ENCODE results near the gene MYO3A.

The MYO3A gene

GRCh38 chr10:26243351-26243720 is 309.3 kb downstream of the MYO3A start:
- Histone ChIP-seq H2AFZ (ENCODE audit: low read length) (no peak overlapping the region), H3K27ac (ENCODE audit: low read depth, low read length, poor library complexity, severe bottlenecking) (no peak overlapping the region), H3K4me2 (ENCODE audit: low read length) (no peak overlapping the region), H3K36me3 (ENCODE audit: insufficient read depth, low read length) (no peaks in the 10 kb centered on the region), H3K9ac (ENCODE audit: low read length) (no peak overlapping the region), H3F3A (ENCODE audit: insufficient read depth, low read length) (no peaks in the 10 kb centered on the region), H3K79me2 (ENCODE audit: insufficient read depth, low read length) (no peaks in the 10 kb centered on the region), H3K9me2 (ENCODE audit: low read depth, low read length) (no peaks in the 10 kb centered on the region), H3K4me1 (ENCODE audit: insufficient read depth, low read length, severe bottlenecking) (no peaks in the 10 kb centered on the region), H3K27me3 (ENCODE audit: insufficient read depth, low read length) (no peaks in the 10 kb centered on the region), H3K4me3 (ENCODE audit: low read depth, low read length, poor library complexity, severe bottlenecking) (no peak overlapping the region), H3K9me3 (ENCODE audit: low read length) (no peaks in the 10 kb centered on the region), H4K20me1 (ENCODE audit: insufficient read depth, low read length) (no peaks in the 10 kb centered on the region)
- TF ChIP-seq EZH2 (IDR thresholded peaks at IDR 0.05; ENCODE audit: borderline replicate concordance, low read length), result no peak
- no peak for TF ChIP-seq CTCF (IDR thresholded peaks at IDR 0.05; ENCODE audit: low read length)

DNA sequence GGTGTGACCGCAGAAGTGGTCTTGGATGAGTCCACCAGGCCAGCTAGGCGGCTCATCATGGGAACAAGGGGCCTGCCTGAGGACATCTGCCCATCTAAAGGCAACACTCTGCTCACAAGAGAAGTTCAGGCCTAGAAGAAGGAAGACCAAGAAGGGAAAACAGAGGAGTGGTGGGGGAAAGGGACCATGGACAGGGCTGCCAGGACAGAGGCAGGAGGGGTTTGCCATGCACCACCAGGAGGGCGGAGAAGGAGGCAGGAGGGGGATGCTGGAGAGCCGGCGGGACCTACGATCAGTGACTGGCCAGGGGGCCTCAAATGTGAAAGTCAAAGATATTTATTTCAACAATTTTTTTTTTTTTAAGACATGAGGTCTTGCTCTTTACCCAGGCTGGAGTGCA is 315.7 kb downstream of the MYO3A start:
- H3K79me2 ChIP-seq (ENCODE audit: insufficient read depth, low read length), result no peaks in the 10 kb centered on the region
- H3K27ac ChIP-seq (ENCODE audit: low read depth, low read length, poor library complexity, severe bottlenecking), result no peak overlapping the region
- no peaks in the 10 kb centered on the region; the same call in 1 of the 2 replicates for H3K27me3 ChIP-seq (ENCODE audit: insufficient read depth, low read length)
- no peak overlapping the region for H3K4me3 ChIP-seq (ENCODE audit: low read depth, low read length, poor library complexity, severe bottlenecking)
- no peak overlapping the region for H3K9ac ChIP-seq (ENCODE audit: low read length)
- no peaks in the 10 kb centered on the region for H3K4me1 ChIP-seq (ENCODE audit: insufficient read depth, low read length, severe bottlenecking)
- no peak for TF ChIP-seq CTCF (IDR thresholded peaks at IDR 0.05; ENCODE audit: low read length)
- no peak for TF ChIP-seq EZH2 (IDR thresholded peaks at IDR 0.05; ENCODE audit: borderline replicate concordance, low read length)
- no peak overlapping the region for H2AFZ ChIP-seq (ENCODE audit: low read length)
- H4K20me1 ChIP-seq (ENCODE audit: insufficient read depth, low read length), result no peaks in the 10 kb centered on the region
- no peaks in the 10 kb centered on the region for H3K36me3 ChIP-seq (ENCODE audit: insufficient read depth, low read length)
- H3K9me2 ChIP-seq (ENCODE audit: low read depth, low read length), result no peaks in the 10 kb centered on the region; the same call in 1 of the 2 replicates
- H3K9me3 ChIP-seq (ENCODE audit: low read length), result no peaks in the 10 kb centered on the region
- H3K4me2 ChIP-seq (ENCODE audit: low read length), result no peak overlapping the region
- no peaks in the 10 kb centered on the region for H3F3A ChIP-seq (ENCODE audit: insufficient read depth, low read length)

- no peaks in the 10 kb centered on the region for H3K9me3 ChIP-seq (ENCODE audit: low read length)
- H3K4me3 ChIP-seq (ENCODE audit: low read depth, low read length, poor library complexity, severe bottlenecking), result no peak overlapping the region
- H3K36me3 ChIP-seq (ENCODE audit: insufficient read depth, low read length), result no peaks in the 10 kb centered on the region
- H3F3A ChIP-seq (ENCODE audit: insufficient read depth, low read length), result no peaks in the 10 kb centered on the region
- H3K4me2 ChIP-seq (ENCODE audit: low read length), result no peak overlapping the region
- no peak overlapping the region for H3K27ac ChIP-seq (ENCODE audit: low read depth, low read length, poor library complexity, severe bottlenecking)
- no peaks in the 10 kb centered on the region; the same call in 1 of the 2 replicates for H3K27me3 ChIP-seq (ENCODE audit: insufficient read depth, low read length)
- no peaks in the 10 kb centered on the region for H3K79me2 ChIP-seq (ENCODE audit: insufficient read depth, low read length)
- TF ChIP-seq EZH2 (IDR thresholded peaks at IDR 0.05; ENCODE audit: borderline replicate concordance, low read length), result no peak
- no peak for TF ChIP-seq CTCF (IDR thresholded peaks at IDR 0.05; ENCODE audit: low read length)
- H3K4me1 ChIP-seq (ENCODE audit: insufficient read depth, low read length, severe bottlenecking), result no peaks in the 10 kb centered on the region
- no peak overlapping the region for H3K9ac ChIP-seq (ENCODE audit: low read length)
- H4K20me1 ChIP-seq (ENCODE audit: insufficient read depth, low read length), result no peaks in the 10 kb centered on the region
- H3K9me2 ChIP-seq (ENCODE audit: low read depth, low read length), result no peaks in the 10 kb centered on the region; the same call in 1 of the 2 replicates
- H2AFZ ChIP-seq (ENCODE audit: low read length), result no peak overlapping the region
These were observed 317.9 kb downstream of the MYO3A start for GRCh38 chr10:26251925-26252324.
